ENCODE results near the gene PIH1D1. TPM values are rescaled to one million over a fixed set of nuclear protein-coding genes. Genes with fewer than 3 reads are reported as not detected.
"Not testable (repeated sequence)": the region's sequence is repeated elsewhere in the genome, so short reads cannot be mapped to it uniquely, and the experiment has no call there.

The PIH1D1 gene
- polyA plus RNA-seq, 2 donors: 63.5 to 65.3 TPM

GRCh38 chr19:49481020-49481683 lies 29.5 kb upstream of the PIH1D1 start:
- WGBS, 2 donors: 87 to 94% methylated on average over 7 of the region's 7 CpGs
- Histone ChIP-seq H3K4me3 (ENCODE audit: low read depth in 1 of 2, low read length in 2 of 2) (no peak overlapping the region), H3K9me3 (ENCODE audit: control insufficient read depth in 2 of 2, insufficient read depth in 1 of 2, low read depth in 1 of 2, low read length in 1 of 2) (no peaks in the 10 kb centered on the region), H3K27ac (ENCODE audit: low read depth in 2 of 2, low read length in 1 of 2) (no peak overlapping the region), H3K4me1 (ENCODE audit: control insufficient read depth in 2 of 2, insufficient read depth in 2 of 2, low read length in 1 of 2) (no peaks in the 10 kb centered on the region), H3K27me3 (ENCODE audit: control insufficient read depth in 1 of 2, insufficient read depth in 2 of 2, low read length in 2 of 2) (no peaks in the 10 kb centered on the region), H3K36me3 (ENCODE audit: control insufficient read depth in 2 of 2, insufficient read depth in 2 of 2, low read length in 1 of 2) (peaks cover 0 to 3% of the 10 kb centered on the region in 2 donors)

- Histone ChIP-seq H3K27me3 (ENCODE audit: control insufficient read depth in 1 of 2, insufficient read depth in 2 of 2, low read length in 2 of 2) (no peaks in the 10 kb centered on the region), H3K4me1 (ENCODE audit: control insufficient read depth in 2 of 2, insufficient read depth in 2 of 2, low read length in 1 of 2) (no peaks in the 10 kb centered on the region), H3K36me3 (ENCODE audit: control insufficient read depth in 2 of 2, insufficient read depth in 2 of 2, low read length in 1 of 2) (peaks cover 0 to 3% of the 10 kb centered on the region in 2 donors), H3K27ac (ENCODE audit: low read depth in 2 of 2, low read length in 1 of 2) (no peak overlapping the region), H3K4me3 (ENCODE audit: low read depth in 1 of 2, low read length in 2 of 2) (no peak overlapping the region), H3K9me3 (ENCODE audit: control insufficient read depth in 2 of 2, insufficient read depth in 1 of 2, low read depth in 1 of 2, low read length in 1 of 2) (no peaks in the 10 kb centered on the region)
- 92 to 95% methylated on average over 14 of the region's 14 CpGs for WGBS, 2 donors
Measured at GRCh38 chr19:49479975-49480628, 28.5 kb upstream of the PIH1D1 start.

GRCh38 chr19:49475995-49476880 lies 24.6 kb upstream of the PIH1D1 start:
- Histone ChIP-seq H3K4me3 (ENCODE audit: low read depth in 1 of 2, low read length in 2 of 2) (no peak overlapping the region), H3K27ac (ENCODE audit: low read depth in 2 of 2, low read length in 1 of 2) (no peak overlapping the region), H3K4me1 (ENCODE audit: control insufficient read depth in 2 of 2, insufficient read depth in 2 of 2, low read length in 1 of 2) (peaks cover 0 to 5% of the 10 kb centered on the region in 2 donors), H3K9me3 (ENCODE audit: control insufficient read depth in 2 of 2, insufficient read depth in 1 of 2, low read depth in 1 of 2, low read length in 1 of 2) (no peaks in the 10 kb centered on the region), H3K36me3 (ENCODE audit: control insufficient read depth in 2 of 2, insufficient read depth in 2 of 2, low read length in 1 of 2) (peaks cover 0 to 3% of the 10 kb centered on the region in 2 donors), H3K27me3 (ENCODE audit: control insufficient read depth in 1 of 2, insufficient read depth in 2 of 2, low read length in 2 of 2) (no peaks in the 10 kb centered on the region)
- 59 to 62% methylated on average over 27 of the region's 27 CpGs for WGBS, 2 donors

- H3K27me3 ChIP-seq (ENCODE audit: control insufficient read depth in 1 of 2, insufficient read depth in 2 of 2, low read length in 2 of 2): no peaks in the 10 kb centered on the region
- peak overlapping the region in 1 of 2 donors; percentile 14 for H3K4me3 ChIP-seq (ENCODE audit: low read depth in 1 of 2, low read length in 2 of 2)
Measured at GRCh38 chr19:49475191-49475917, 23.7 kb upstream of the PIH1D1 start.

GRCh38 chr19:49474542-49474924 lies 22.9 kb upstream of the PIH1D1 start:
- H3K4me3 ChIP-seq (ENCODE audit: low read depth in 1 of 2, low read length in 2 of 2): peak overlapping the region; percentile 47 to 64
- H3K27me3 ChIP-seq (ENCODE audit: control insufficient read depth in 1 of 2, insufficient read depth in 2 of 2, low read length in 2 of 2): no peaks in the 10 kb centered on the region
- peaks cover 0 to 8% of the 10 kb centered on the region in 2 donors for H3K4me1 ChIP-seq (ENCODE audit: control insufficient read depth in 2 of 2, insufficient read depth in 2 of 2, low read length in 1 of 2)
- no peaks in the 10 kb centered on the region for H3K9me3 ChIP-seq (ENCODE audit: control insufficient read depth in 2 of 2, insufficient read depth in 1 of 2, low read depth in 1 of 2, low read length in 1 of 2)
- WGBS, 2 donors: 8 to 11% methylated on average over 11 of the region's 11 CpGs
- H3K27ac ChIP-seq (ENCODE audit: low read depth in 2 of 2, low read length in 1 of 2): peak overlapping the region; percentile 71 to 81
- no peaks in the 10 kb centered on the region for H3K36me3 ChIP-seq (ENCODE audit: control insufficient read depth in 2 of 2, insufficient read depth in 2 of 2, low read length in 1 of 2)

More at GRCh38 chr19:49475191-49475917, 23.7 kb upstream of the PIH1D1 start:
- Histone ChIP-seq H3K27ac (ENCODE audit: low read depth in 2 of 2, low read length in 1 of 2) (peak overlapping the region; percentile 61 to 81), H3K9me3 (ENCODE audit: control insufficient read depth in 2 of 2, insufficient read depth in 1 of 2, low read depth in 1 of 2, low read length in 1 of 2) (no peaks in the 10 kb centered on the region), H3K36me3 (ENCODE audit: control insufficient read depth in 2 of 2, insufficient read depth in 2 of 2, low read length in 1 of 2) (peaks cover 0 to 2% of the 10 kb centered on the region in 2 donors), H3K4me1 (ENCODE audit: control insufficient read depth in 2 of 2, insufficient read depth in 2 of 2, low read length in 1 of 2) (peaks cover 0 to 5% of the 10 kb centered on the region in 2 donors)
- 63 to 67% methylated on average over 13 to 15 of the region's 15 CpGs for WGBS, 2 donors

GRCh38 chr19:49473868-49474541 lies 22.4 kb upstream of the PIH1D1 start, which contains the start of gene FLT3LG:
FLT3LG (plus strand) TSS chr19:49474215; CDS start chr19:49474640, 425 bp downstream.
- Histone ChIP-seq H3K9me3 (ENCODE audit: control insufficient read depth in 2 of 2, insufficient read depth in 1 of 2, low read depth in 1 of 2, low read length in 1 of 2) (no peaks in the 10 kb centered on the region), H3K27ac (ENCODE audit: low read depth in 2 of 2, low read length in 1 of 2) (peak within 1 kb of the TSS; percentile 71 to 81), H3K4me1 (ENCODE audit: control insufficient read depth in 2 of 2, insufficient read depth in 2 of 2, low read length in 1 of 2) (peaks cover 0 to 8% of the 10 kb centered on the region in 2 donors), H3K36me3 (ENCODE audit: control insufficient read depth in 2 of 2, insufficient read depth in 2 of 2, low read length in 1 of 2) (no peaks in the 10 kb centered on the region), H3K4me3 (ENCODE audit: low read depth in 1 of 2, low read length in 2 of 2) (peak within 1 kb of the TSS; percentile 47 to 64), H3K27me3 (ENCODE audit: control insufficient read depth in 1 of 2, insufficient read depth in 2 of 2, low read length in 2 of 2) (no peaks in the 10 kb centered on the region)
- WGBS, 2 donors: 1 to 2% methylated on average over 33 of the region's 33 CpGs

- Histone ChIP-seq H3K4me3 (ENCODE audit: low read depth in 1 of 2, low read length in 2 of 2) (peak overlapping the region; percentile 47 to 64), H3K27ac (ENCODE audit: low read depth in 2 of 2, low read length in 1 of 2) (peak overlapping the region; percentile 71 to 81), H3K4me1 (ENCODE audit: control insufficient read depth in 2 of 2, insufficient read depth in 2 of 2, low read length in 1 of 2) (peaks cover under 1 to 12% of the 10 kb centered on the region in 2 donors)
- H3K27me3 ChIP-seq (ENCODE audit: control insufficient read depth in 1 of 2, insufficient read depth in 2 of 2, low read length in 2 of 2); H3K9me3 ChIP-seq (ENCODE audit: control insufficient read depth in 2 of 2, insufficient read depth in 1 of 2, low read depth in 1 of 2, low read length in 1 of 2); H3K36me3 ChIP-seq (ENCODE audit: control insufficient read depth in 2 of 2, insufficient read depth in 2 of 2, low read length in 1 of 2): not testable (repeated sequence)
- 59 to 63% methylated on average over 9 of the region's 9 CpGs for WGBS, 2 donors
Measured at GRCh38 chr19:49473501-49473867, 21.9 kb upstream of the PIH1D1 start.

- no peaks in the 10 kb centered on the region for H3K27me3 ChIP-seq (ENCODE audit: control insufficient read depth in 1 of 2, insufficient read depth in 2 of 2, low read length in 2 of 2)
- no peak overlapping the region for H3K4me3 ChIP-seq (ENCODE audit: low read depth in 1 of 2, low read length in 2 of 2)
- H3K9me3 ChIP-seq (ENCODE audit: control insufficient read depth in 2 of 2, insufficient read depth in 1 of 2, low read depth in 1 of 2, low read length in 1 of 2): no peaks in the 10 kb centered on the region
- peak overlapping the region in 1 of 2 donors; percentile 24 for H3K27ac ChIP-seq (ENCODE audit: low read depth in 2 of 2, low read length in 1 of 2)
- H3K4me1 ChIP-seq (ENCODE audit: control insufficient read depth in 2 of 2, insufficient read depth in 2 of 2, low read length in 1 of 2): peaks cover 2 to 16% of the 10 kb centered on the region in 2 donors
- H3K36me3 ChIP-seq (ENCODE audit: control insufficient read depth in 2 of 2, insufficient read depth in 2 of 2, low read length in 1 of 2): no peaks in the 10 kb centered on the region
- WGBS, 2 donors: 73 to 74% methylated on average over 9 of the region's 9 CpGs
Measured at GRCh38 chr19:49472936-49473335, 21.3 kb upstream of the PIH1D1 start.
